Spleen (tissue), 11 donors: Measurements from ENCODE around the gene WWP2. TPM values are rescaled to one million over a fixed set of nuclear protein-coding genes. Genes with fewer than 3 reads are reported as not detected.

Experiments
- DNase-seq: peaks from one replicate; pipeline ENCODE4 v3.0.0-alpha.2; 2020
- H3K27ac ChIP-seq, 8 donors: fragments of 200-600 bp; sonication (generic) in 7 of 8; 1 replicate in 4 of 8; 2 replicates in 4 of 8; pipeline versions ENCODE4 v1.5.0 to v1.8.0; 2016 to 2021; ENCODE audit warnings: inconsistent platforms in 4 of 8, mild to moderate bottlenecking in 4 of 8, moderate library complexity in 1 of 8
- H3K27me3 ChIP-seq, 7 donors: fragments of 200-600 bp; sonication (generic) in 6 of 7; replicated peaks in 1 of 7; 1 replicate in 4 of 7; 2 replicates in 3 of 7; pipeline versions ENCODE4 v1.5.0 to v1.8.0; 2016 to 2021; ENCODE audit warnings: inconsistent platforms in 3 of 7, mild to moderate bottlenecking in 1 of 7
- H3K36me3 ChIP-seq, 6 donors: fragments of 200-600 bp; sonication (generic) in 5 of 6; 1 replicate in 4 of 6; 2 replicates in 2 of 6; pipeline versions ENCODE4 v1.5.0 to v1.8.0; 2016 to 2021; ENCODE audit warnings: inconsistent platforms in 2 of 6
- H3K4me1 ChIP-seq, 6 donors: fragments of 200-600 bp; sonication (generic) in 5 of 6; 1 replicate in 3 of 6; 2 replicates in 3 of 6; pipeline versions ENCODE4 v1.5.0 to v1.8.0; 2016 to 2021; ENCODE audit warnings: inconsistent platforms in 3 of 6
- H3K4me3 ChIP-seq, 8 donors: fragments of 200-600 bp; sonication (generic) in 7 of 8; 1 replicate in 4 of 8; 2 replicates in 4 of 8; pipeline versions ENCODE4 v1.5.0 to v1.8.0; 2016 to 2021; ENCODE audit warnings: inconsistent platforms in 4 of 8, mild to moderate bottlenecking in 4 of 8, moderate library complexity in 2 of 8
- H3K9me3 ChIP-seq, 8 donors: fragments of 200-600 bp; sonication (generic) in 7 of 8; 1 replicate in 4 of 8; 2 replicates in 4 of 8; pipeline versions ENCODE4 v1.5.0 to v1.8.0; 2016 to 2021; ENCODE audit warnings: inconsistent platforms in 4 of 8
- POLR2A ChIP-seq, 3 donors: fragments of 450-650 bp; IDR thresholded peaks; one replicate each; pipeline ENCODE4 v1.5.1; 2017; ENCODE audit warnings: antibody characterized with exemption in 3 of 3, mild to moderate bottlenecking in 1 of 3
- POLR2AphosphoS5 ChIP-seq, 3 donors: sonication (generic); formaldehyde crosslinking; IDR thresholded peaks; one replicate each; pipeline ENCODE4 v1.5.1; 2017; ENCODE audit warnings: antibody characterized with exemption in 3 of 3
- WGBS, 5 donors: extraction: QIAGEN DNeasy Blood & Tissue Kit in 3 of 5; methylation state at CpG; one replicate each; pipeline versions ENCODE4 v1.1.5 to v1.1.7; 2013 to 2018; 5-methylcytosine and 5-hydroxymethylcytosine counted together
- intact Hi-C: fragments of 100-400 bp; cut with DNase I; formaldehyde crosslinking; loops from one replicate; pipeline ENCODE4 v1.15.0; 2023; ENCODE audit warnings: low total_unique reads
- polyA plus RNA-seq, 3 donors: library from polyadenylated mRNA; stranded (reverse); fragments of 200-250 nt; gene quantifications; one replicate each; pipeline ENCODE4 v1.2.1, GENCODE V29; 2013
- total RNA-seq, 7 donors: library from RNA; depleted of rRNA in 3 of 7; stranded (reverse); fragments of >200 nt in 3 of 7; fragmentation: NEBNext Ultra II Directional in 4 of 7; extraction: Animal tissue kit (Norgen Biotek cat#: 25700) in 4 of 7; gene quantifications; one replicate each; pipeline versions ENCODE4 v1.1.0 to v1.2.1, GENCODE V29; 2016 to 2021
- TF ChIP-seq, protein P1 (sequence below), 11 experiments: fragments of 200-600 bp in 7 of 11; fragments of 450-650 bp in 4 of 11; sonication (generic) in 4 of 11; IDR thresholded peaks in 8 of 11; conservative IDR thresholded peaks in 3 of 11; 1 replicate in 7 of 11; 2 replicates in 4 of 11; pipeline versions ENCODE4 v1.4.0 to v1.8.0; 2016 to 2021; ENCODE audit warnings: antibody characterized with exemption in 11 of 11, inconsistent platforms in 4 of 11, mild to moderate bottlenecking in 1 of 11
- donor health status: healthy with polysubstance abuse.
- donor health status: DM: no; HTN: no; CAD: no; lungs with moderate emphysema.
- donor health status: DM: no; HTN: no; CAD: no.
- donor health status: Bipolar disorder and iron deficiency.
- donor health status: healthy.
- donor health status: DM: no; HTN: no; CAD: no.
- donor health status: DM: yes; HTN: yes; CAD: no.

WWP2 gene
- total and polyA plus RNA-seq, 10 donors, result 13.7 to 109 (median 67.7) TPM

DNA sequence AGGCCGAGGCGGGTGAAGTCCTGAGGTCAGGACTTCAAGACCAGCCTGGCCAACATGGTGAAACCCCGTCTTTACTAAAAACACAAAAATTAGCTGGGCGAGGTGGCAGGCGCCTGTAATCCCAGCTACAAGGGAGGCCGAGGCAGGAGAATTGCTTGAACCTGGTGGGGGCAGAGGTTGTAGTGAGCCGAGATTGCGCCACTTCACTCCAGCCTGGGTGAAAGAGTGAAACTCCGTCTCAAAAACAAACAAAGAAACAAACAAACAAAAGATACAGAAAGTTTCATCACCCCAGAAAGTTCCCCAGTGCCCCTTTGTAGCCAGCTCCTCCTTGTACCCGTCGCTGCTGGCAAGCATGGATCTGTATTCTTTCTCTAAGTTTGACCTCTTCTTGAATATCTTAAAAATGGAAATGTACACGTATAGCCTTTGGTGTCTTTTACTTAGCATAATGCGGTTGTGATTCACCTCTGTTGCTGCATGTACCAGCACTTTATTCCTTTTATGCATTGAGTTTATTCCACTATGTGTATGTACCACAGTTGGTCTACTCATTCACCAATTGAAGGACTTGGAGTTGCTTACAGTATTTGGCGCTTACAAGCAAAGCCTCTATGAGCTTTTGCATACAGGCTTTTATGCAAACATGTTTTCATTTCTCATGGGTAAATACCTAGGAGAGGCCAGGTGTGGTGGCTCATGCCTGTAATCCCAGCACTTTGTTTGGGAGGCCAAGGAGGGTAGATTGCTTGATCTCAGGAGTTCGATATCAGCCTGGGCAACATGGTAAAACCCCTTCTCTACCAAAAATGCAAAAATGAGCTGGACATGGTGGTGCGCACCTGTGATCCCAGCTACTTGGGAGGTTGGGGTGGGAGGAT lies 101.5 kb downstream of the WWP2 start:
- no peaks in the 10 kb centered on the region for H3K9me3 ChIP-seq

DNA sequence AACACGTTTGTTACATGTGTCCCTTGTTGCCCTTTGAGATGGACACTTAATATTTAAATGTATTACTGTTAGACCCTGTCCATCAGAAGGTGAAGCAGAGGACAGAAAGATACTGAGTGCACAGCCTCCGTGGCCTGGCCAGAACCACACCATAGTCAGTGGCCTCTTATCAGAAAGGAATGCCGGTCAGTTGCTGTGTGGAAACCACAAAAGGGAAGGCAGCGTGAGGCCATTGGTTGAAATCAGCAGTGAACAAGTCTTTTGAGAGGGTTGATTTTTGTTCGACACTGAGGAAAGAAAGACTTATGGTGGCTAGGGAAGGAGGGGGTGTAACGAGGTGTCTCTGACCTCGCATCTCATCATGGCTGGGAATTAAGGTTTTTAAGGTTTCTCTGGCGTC lies 103.6 kb downstream of the WWP2 start:
- intact Hi-C loops, result no loop called here
- Histone ChIP-seq H3K4me3 (no peak overlapping the region), H3K27me3 (no peaks in the 10 kb centered on the region), H3K27ac (no peak overlapping the region), H3K36me3 (peaks cover 0 to 70% (median 4%) of the 10 kb centered on the region in 6 donors), H3K9me3 (no peaks in the 10 kb centered on the region), H3K4me1 (peaks cover 0 to 21% (median 7%) of the 10 kb centered on the region in 6 donors)
- DNase-seq, result no peak
- TF ChIP-seq POLR2A (IDR thresholded peaks at IDR 0.05), result no peak
- TF ChIP-seq POLR2AphosphoS5 (IDR thresholded peaks at IDR 0.05), result no peak
- TF ChIP-seq, protein P1, sequence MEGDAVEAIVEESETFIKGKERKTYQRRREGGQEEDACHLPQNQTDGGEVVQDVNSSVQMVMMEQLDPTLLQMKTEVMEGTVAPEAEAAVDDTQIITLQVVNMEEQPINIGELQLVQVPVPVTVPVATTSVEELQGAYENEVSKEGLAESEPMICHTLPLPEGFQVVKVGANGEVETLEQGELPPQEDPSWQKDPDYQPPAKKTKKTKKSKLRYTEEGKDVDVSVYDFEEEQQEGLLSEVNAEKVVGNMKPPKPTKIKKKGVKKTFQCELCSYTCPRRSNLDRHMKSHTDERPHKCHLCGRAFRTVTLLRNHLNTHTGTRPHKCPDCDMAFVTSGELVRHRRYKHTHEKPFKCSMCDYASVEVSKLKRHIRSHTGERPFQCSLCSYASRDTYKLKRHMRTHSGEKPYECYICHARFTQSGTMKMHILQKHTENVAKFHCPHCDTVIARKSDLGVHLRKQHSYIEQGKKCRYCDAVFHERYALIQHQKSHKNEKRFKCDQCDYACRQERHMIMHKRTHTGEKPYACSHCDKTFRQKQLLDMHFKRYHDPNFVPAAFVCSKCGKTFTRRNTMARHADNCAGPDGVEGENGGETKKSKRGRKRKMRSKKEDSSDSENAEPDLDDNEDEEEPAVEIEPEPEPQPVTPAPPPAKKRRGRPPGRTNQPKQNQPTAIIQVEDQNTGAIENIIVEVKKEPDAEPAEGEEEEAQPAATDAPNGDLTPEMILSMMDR (IDR thresholded peaks at IDR 0.05 in 8 of 11, conservative IDR thresholded peaks at IDR 0.05 in 3 of 11), result no peak
- WGBS, 5 donors, result 72 to 80% (median 75%) methylated on average over 8 of the region's 8 CpGs

More for the DNA sequence above, 101.5 kb downstream of the WWP2 start:
- DNase-seq, result no peak
- Histone ChIP-seq H3K4me1 (peaks cover 0 to 32% (median 10%) of the 10 kb centered on the region in 6 donors), H3K27ac (no peak overlapping the region), H3K27me3 (no peaks in the 10 kb centered on the region), H3K4me3 (no peak overlapping the region), H3K36me3 (peaks cover 0 to 74% (median 5%) of the 10 kb centered on the region in 6 donors)
- WGBS, 5 donors, result 94 to 97% (median 96%) methylated on average over 16 of the region's 16 CpGs
- intact Hi-C loops, result no loop called here
- no peak for TF ChIP-seq POLR2AphosphoS5 (IDR thresholded peaks at IDR 0.05)
- TF ChIP-seq, protein P1 (IDR thresholded peaks at IDR 0.05 in 8 of 11, conservative IDR thresholded peaks at IDR 0.05 in 3 of 11), result no peak
- TF ChIP-seq POLR2A (IDR thresholded peaks at IDR 0.05), result no peak

DNA sequence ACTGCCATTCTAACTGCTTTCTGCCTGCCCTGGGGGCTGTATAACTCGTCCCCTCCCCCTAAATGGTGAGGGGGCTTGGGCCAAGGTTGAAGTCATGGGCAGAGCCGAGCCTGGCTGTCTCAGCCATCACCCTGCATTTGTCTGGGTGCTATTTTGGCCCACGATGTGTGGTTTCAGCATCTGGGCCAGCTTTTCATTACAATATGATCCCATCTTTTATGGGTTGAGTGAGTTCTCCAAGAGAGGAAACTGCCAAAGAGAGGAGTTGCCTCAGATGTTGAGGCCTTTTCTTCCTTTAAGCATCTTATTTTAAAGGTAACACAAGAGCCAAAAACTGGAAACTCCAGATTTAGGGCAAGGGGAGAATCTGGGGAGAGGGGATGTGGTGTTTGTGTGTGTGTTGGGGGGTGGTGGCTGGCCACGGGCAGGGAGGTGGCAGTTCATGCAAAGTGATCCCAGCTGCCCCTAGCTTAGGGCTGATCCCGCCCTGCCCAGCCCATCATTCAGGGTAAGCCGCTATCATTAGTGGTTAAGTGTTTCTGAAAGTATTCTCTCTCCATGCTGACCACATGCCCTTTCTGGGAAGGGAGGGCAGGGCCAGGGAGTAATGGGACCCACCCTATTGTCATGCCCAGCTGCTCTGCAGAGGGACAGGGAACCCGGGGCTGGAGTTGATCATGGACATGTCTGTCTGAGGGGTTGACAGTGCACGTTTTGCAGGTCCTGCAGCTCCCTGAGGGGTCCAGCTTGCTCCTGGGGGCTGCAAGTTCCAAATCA lies 105.8 kb downstream of the WWP2 start:
- Histone ChIP-seq H3K36me3 (peaks cover 0 to 73% (median 22%) of the 10 kb centered on the region in 6 donors), H3K9me3 (no peaks in the 10 kb centered on the region), H3K27ac (no peak overlapping the region), H3K27me3 (no peaks in the 10 kb centered on the region), H3K4me3 (no peak overlapping the region), H3K4me1 (peaks cover 0 to under 1% (median 0%) of the 10 kb centered on the region in 6 donors)
- intact Hi-C loops, result no loop called here
- 81 to 90% (median 86%) methylated on average over 6 to 8 of the region's 8 CpGs for WGBS, 5 donors
- no peak for DNase-seq
- TF ChIP-seq, protein P1 (IDR thresholded peaks at IDR 0.05 in 8 of 11, conservative IDR thresholded peaks at IDR 0.05 in 3 of 11), result no peak
- TF ChIP-seq POLR2A (IDR thresholded peaks at IDR 0.05) (no peak), POLR2AphosphoS5 (IDR thresholded peaks at IDR 0.05) (no peak)
